HG02678 (cell line): Measurements from ENCODE around the gene EBF3.

Experiments
- ATAC-seq: cut with Tn5 transposase; IDR thresholded peaks from one replicate; pipeline ENCODE4 v1.9.1; 2021; ENCODE audit warnings: mild to moderate bottlenecking, moderate library complexity; ENCODE audit not compliant: unreplicated experiment

Gene EBF3

DNA sequence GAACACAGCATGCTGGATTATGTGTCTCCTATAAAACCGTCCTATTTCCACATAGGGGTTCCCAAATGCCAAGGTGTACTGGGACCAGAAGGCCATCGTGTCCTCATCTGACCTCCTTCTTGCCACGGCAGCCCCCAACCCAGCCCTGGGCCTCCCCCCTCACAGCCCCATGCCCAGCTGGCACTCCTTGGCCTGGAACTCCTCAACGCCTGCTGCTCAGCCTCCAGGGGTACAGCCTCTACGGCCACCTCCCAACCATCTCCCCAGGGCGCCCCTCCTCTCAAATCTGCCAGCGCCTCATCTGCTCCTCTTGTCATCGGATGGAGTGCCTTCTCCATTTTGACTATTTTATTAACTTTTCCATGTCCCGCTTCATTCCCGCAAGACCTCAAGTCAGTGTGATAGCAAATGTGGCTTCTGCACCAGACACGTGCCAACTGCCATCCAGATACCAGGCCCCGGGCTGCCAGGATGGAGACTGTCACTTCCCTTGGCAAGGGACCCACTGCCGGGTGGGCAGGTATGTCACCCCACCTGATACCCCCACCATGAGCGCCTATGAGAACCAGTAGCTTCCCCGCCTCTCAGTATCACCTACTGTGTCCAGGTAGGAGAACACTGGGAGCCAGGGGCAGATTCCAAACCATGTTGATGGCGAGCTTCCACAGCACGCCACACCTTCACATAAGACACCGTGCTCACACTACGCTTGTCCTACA lies 106.7 kb downstream of the EBF3 start:
- ATAC-seq: no peak

DNA sequence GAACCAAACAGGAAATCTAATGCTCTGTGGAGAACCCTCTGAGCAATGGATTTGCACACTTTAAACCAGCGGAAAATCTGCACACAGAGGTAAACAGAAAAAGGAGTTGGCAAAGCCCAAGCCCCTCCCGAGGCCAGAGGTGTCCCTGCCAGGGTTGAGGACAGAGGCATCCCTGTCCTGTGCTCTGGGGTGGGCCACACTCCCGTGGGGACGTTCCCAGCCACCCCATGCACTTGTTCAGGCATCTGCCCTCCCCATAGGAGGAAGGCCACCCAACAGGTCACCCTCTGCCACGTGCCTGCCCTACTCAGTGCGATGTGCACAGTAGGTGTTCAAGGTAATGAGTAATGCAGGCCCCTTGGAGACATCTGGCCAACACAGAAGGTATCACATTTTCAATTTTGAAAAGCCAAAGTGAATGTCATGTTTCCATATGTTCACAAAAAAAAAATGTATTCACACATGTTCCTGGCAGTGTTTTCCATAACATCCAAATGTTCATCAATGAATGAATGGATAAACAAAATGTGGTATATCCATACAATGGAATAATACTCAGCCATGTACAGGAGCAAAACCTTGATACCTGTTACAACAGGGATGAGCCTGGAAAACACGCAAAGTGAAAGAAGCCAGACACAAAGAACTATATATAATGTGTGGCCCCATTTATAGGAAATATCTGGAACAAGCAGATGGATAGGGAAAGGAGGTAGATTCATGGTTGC lies 108.1 kb downstream of the EBF3 start:
- ATAC-seq: no peak

DNA sequence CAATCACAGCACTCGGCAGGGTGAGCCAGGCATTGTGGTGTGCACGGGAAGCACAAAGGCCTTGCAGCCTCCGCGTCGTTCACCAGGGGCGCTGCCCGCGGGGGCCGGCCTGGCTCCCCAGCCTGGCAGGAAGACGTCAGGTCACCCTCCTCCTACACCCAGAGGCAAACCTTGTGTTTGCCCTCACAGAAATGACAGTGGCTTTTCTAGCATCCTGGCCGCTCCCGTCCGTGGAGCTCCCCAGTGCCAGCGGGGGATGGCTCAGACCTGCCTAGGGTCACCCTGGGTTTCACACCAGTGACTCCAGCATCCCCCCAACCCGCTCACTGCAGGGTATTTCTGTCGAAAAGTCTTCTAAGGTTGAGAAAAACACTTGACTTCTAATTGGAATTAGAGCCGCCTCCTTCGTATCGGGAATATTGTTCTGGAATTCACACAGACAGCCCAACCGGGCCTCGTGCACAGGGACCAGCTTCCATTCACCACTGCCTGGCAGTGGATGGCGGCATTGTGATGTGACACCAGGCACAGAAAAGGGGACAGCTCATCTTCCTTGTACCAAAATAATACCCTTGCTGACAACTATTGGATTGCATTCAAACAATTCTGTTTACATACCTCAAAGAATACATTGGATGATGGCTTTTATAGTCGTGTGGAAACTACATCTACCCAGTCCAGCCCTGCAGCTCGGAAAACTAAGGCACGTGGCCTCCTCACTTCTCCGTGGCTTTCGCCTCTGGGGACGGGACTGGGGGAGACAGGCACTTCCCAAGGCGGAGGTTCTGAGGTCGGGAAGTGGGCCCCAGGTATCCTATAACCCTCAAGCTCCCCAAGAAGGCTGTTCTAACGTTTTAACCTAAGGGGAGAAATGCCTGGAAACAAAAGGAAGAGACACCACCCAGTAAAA lies 109.0 kb downstream of the EBF3 start:
- ATAC-seq: no peak

DNA sequence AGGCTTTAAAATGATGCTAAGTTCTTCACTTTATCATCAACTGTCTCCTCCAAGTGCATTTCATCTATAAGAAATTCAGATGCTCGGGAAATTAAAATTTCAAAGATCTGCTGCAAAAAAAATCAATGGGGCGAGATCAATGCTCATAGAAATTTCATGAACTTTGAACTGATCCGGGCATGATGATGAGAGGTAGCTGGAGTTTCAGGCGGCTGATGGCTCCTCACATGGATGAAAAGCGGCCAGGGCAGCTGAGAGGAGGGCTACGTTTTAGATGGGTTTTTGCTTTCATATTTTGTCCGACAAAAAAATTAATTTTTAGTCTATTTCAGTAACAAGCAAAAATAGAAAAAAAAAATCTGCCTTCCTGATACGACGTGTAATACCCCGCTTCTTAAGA lies 109.9 kb downstream of the EBF3 start:
- ATAC-seq: no peak

DNA sequence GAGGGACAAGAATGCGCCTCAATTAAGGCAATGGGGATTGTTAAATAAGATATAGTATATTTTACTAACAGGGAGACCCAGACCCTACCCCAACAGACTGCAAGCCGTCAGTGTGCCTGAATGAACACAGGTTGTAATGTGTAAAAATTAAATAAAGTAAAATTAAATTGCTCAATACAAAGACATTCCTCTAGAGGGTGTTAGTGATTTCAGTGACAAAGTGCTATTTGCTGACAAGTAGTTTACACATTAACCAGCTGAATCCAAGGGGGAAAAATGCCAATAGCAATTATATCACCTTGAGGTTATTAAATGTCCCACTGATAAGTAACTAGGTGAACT lies 110.5 kb downstream of the EBF3 start:
- ATAC-seq: no peak

DNA sequence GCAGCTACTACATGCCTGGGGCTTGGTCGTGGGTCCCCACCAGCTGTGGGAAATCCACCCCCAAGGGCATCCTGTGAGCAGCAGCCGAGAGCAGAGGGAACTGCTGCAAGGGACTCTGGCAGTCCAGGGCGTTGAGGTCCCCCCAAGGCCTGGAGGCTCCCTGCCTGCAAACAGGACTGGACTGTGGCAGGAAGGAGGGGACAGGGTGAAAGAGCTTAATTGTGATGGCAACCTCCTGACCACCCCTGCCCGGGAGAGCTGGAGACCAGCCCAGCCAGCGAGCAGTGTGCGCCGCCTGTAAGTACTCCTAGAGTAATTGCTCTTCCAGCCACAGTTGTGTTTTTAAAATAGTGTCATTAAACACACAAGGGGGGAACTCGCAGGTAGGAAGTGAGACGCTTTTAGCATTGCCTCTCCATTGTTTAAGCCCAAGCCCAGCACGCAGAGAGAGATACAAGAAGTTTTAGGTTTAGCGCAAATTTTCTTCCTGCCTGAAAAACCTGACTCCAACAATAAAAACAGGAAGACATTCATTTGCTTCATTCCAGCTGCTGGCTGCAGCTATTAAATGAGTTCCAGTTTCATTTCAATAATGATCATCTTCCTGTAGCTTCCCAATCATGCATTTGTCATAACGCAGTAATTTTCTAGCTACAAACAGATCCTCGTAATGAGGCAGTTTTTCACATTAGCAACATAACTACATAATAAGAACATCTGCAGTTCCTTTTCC lies 111.1 kb downstream of the EBF3 start:
- ATAC-seq: no peak

DNA sequence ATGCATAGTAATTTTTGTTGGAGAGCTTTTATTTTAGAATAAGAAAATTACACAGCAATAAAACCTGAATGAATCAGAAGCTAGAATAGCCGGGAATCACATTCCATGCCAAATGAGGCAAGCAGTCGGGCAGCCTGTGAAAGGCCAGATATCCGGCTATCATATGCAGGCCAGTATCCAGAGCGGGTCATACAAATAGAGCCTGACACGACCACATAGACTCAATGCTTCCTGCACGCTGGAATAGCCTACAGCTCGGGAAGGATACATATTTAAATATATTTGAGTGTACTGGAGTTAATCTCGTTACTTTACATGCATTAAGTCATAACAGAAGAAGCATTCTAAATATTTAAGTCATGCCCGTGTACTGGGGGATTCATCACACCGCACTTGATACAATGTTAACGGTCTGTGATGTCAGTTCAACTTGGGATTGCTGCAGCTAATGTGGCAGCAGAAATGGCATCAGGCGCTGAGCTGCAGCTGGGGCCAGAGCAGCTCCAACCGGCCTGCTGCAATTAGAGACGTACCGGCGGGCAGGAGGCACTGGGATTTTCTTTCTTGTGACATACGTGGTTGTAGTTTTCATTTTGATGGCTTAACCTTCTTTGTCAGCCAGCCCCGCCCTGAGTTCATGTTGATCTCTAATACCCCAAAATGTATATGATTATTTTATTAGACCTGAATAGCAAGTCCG lies 112.0 kb downstream of the EBF3 start:
- ATAC-seq: no peak

DNA sequence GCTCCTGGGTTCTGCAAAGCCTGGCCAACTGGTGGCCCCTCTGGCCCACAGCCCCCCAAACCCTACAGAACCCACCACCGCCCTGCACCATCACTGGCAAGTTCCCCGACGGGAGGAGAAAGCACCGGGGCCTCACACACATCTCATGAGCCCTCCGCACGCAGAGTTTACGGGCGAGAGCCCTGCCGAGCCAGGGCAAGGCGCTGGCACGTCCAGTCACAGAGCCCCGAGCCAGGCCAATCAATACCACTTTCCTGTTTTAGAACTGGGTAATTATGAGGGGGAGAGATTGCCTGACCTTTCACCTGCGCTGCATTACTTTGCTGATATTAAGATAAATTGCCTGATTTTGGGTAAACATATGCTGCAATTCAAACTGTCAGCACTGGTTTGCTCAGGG lies 113.3 kb downstream of the EBF3 start:
- no peak for ATAC-seq

DNA sequence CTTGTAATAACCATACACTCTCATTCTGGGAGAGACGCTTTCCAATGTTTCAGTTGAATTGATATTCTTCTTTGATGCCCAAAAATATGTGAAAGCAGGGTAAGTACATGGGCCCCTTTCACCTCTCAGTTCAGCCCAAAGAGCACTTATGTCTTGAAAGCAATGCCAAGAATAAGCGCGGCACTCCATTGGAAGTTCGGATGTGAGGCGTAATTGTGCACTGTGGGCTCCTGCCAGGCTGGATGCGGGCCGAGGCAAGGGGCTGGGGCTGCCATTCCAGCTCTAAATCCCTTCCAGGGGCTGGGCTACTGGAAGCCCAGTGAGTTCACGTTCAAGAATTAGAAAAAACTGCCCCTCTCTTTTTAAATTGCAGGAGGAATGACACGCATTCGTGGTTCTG lies 113.8 kb downstream of the EBF3 start:
- no peak for ATAC-seq

DNA sequence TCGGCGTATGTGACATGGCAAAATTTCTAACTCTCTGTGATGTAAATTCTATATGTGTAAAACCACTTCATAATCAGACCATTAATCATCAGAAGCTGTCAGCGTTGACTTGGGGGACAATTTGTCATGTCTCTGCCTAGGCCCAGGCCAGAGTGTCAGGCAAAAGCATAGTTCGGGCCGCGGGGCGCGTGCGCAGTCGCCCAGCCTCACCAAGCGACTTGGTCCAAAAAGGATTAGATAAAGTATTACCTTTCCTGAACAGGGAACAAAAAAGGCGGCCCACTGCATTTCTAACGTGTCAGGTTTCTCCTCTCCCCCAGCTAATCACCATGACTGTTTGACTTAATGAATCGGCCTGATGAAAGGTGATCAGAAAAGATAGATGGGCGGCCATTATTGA lies 114.2 kb downstream of the EBF3 start:
- ATAC-seq: no peak

DNA sequence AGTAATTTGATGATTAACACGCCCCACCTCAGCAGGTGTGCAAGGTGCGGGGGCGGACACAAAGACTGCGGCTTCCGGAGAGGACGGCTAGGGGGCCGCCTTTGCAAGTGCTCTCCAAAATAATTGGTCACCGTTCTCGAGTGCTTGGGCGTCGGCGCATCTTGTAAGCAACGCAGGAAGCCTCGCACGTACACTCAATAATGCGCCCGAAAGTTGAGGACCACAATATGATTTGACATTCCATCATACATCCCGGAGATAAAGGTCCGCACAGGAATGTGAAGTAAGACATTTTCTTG lies 114.7 kb downstream of the EBF3 start:
- no peak for ATAC-seq

DNA sequence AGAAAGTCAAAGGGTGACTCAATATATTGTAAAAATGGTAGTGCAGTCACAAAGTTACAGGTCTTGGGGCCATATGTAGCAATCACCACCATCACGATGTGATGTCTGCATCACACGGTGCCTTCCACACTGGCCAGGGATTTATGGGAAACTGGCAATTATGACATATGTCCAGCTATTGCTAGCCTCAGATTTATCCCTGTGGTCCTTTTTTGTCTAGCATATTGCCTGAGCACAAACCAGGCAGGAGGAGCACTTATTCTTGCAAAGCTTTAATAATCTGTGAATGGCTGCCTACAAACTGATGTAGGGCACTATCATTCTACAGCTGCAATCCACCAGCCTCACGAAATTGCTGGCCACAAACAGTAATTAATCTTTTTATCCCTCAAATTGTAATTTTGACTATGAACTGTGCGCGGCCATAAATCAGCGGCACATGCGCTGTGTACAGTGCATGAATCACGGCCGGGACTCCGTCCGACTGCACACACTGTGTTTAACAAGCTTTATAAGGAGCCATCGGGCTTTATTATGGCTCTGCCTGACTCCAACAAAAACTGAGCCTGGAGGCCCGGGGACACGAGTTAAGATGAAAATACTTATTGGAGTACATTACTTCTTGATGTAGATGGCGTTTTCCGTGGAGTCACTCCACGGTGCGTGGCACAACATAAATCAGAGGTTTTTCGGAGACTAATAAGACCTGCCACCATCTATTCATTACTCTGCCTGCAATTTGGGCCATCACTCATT lies 115.2 kb downstream of the EBF3 start:
- ATAC-seq: no peak

DNA sequence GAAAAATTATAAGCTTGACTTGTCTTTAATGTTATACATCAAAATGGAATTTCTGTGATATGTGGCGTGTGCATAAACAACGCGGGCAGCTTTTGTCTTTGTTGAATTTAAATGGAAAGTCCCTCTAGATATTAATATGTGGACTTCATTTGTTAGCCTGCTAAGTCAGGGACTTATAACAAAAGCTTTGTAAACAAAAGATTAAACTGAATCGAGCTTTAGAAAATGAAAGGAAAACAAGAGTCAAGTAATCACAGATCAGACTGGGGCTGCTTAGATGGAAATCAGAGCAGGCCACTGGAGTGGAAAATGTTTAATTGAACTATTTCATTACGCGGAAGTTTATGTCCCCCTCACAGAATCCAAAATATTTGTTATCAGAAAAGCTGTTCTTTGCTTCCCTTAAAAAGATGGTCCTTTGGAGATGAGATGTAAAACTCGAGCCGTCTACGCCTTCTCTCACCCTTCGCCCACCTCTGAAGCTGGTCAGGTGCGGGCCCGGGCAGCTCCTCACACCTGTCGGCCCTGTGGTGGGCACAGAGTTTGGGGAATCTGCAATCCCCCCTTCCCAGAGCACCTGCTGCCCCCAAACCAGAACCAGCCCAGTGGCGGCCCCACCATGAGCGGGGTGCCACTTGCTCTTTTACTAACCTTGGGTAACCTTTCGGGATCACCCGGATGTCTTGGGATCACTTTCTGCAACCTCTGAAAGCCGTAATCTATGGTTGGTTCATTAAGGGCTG lies 116.2 kb downstream of the EBF3 start:
- no peak for ATAC-seq

DNA sequence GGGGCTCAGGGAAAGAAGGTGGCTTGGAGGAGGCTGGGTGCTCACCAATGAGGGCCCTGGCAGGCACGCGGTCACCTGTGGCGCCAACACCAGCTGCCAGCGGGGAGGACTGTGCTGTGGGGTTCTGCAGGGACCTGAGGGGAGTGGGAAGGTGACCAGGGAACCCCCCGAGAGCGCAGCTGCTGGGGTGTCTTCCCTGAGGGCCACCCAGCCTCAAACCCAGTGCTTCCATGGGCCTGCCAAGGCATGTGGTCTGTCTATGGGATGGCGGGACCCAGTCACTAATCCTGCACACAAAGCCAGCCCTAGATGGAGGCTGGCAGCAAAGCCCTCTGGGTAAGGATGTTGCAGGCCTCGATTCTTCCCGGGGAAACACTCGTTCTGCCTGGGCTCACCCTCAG lies 117.1 kb downstream of the EBF3 start:
- no peak for ATAC-seq

DNA sequence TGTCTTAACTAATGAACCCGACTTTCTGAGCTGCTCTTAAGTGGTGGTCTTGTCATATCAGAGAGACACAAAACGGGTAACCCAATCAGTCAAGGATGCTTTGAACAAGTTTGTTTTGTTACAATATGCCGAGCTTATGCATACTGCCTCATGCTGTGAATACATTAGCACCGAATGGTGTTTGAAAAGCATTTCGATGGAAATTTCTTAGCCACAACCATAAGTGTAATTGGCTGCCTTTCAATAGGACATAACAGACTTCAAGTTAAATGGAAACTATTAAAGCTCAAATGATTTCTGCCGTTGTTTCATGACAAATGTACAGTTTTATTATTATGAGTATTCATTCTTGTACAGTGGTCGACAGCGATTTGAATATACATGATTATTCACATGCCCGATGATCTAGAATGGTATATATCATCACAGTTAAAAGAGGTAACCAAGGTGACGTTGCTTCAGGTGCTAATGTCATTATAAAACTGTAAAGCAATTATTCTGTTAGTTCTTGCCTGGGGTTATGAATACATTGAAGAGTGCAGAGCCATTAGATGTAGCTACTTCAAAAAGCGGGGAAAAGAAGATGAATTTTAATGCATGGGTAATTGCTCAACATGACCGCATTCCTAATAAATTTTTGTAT lies 118.8 kb downstream of the EBF3 start:
- no peak for ATAC-seq

DNA sequence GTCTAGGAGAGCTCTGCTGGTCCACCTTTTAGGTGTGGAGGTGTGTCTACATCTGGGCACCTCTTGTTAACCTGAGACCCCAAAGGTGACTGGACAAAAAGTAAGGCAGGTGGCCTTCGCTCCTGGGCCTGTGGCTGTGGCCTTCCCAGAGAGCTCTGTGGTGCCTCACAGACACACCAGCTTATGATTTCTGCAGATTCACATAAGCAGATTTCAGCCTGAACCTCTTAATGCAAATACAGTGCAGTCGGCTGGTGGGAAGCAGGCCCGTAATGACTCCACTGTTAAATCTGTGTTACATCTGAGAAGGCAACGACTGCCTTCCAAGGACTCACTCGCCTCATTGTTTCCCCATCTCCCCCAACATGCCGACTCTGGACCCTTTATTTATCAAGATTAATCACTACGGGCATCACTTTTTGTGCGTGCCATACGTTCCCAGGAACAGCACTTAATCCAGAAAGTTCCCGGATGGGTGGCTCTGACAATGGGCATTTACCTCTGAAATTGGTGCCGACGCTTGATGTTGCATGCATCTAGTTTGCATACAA lies 119.8 kb downstream of the EBF3 start:
- no peak for ATAC-seq

DNA sequence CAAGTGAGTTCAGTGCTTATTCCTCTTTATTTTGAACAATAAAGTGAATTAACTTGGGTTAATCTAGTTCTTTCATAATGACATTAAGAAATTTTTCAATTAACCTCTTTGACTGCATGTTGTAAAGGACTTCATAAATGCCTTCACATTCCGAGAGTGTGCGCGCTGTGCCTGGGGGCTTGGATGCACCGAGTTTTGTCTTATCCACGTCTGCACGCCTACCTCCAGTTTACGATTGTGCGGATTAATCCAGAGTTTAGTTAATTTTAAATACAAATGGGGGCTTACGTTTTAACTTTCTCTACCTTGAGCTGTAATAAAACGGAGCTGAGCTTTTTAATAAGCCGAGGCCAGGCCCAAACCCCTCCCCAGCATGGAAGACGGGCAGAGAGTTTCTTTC lies 120.4 kb downstream of the EBF3 start:
- no peak for ATAC-seq

DNA sequence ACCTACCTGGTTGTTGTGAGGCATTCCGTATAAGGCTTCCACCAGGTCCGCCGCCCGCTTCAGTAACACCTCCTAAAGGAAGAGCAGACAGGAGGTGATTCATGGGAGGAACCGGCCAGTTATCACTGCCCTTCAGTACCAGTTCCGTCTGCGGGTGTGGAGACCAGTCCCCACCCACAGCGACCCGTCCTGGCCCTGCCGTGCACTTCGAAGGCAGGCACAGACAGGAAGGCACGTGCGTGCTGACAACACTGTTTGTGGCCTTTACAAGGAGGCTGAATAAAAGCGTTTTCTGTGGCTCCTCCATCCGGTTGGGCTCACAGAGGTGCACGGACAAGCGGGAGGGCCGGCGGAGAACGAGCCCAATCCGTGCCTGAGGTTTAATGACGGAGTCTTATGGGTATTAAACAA lies 120.9 kb downstream of the EBF3 start:
- ATAC-seq: no peak

DNA sequence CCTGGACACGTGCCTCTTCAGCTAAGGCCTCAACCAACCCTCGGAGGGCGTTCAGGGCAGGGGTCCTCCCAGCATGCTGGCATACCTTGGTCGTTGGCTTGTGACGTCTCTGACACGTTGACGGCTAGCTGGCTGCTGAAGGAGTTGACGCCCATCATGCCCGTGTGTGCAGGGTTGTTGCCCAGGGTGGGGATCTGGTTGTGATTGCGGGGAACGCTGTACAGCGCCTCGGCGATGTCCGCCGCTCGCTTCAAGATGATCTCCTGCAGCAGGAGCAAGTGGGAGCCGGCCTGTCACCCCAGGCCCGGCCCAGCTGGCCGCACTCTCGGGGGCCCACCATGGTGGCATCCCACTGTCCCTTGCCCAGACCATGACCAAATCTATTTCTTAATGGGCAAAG lies 122.0 kb downstream of the EBF3 start:
- no peak for ATAC-seq
